Liver (tissue), 9 donors: ENCODE results near the gene PELI3. TPM values are rescaled to one million over a fixed set of nuclear protein-coding genes. Genes with fewer than 3 reads are reported as not detected.

Source experiments
- DNase-seq: peaks from one replicate; pipeline ENCODE4 v3.0.0-alpha.2; 2017; ENCODE audit warnings: low spot score
- H3K27ac ChIP-seq, 2 donors: one replicate each; pipeline ENCODE4 v1.7.0; 2013; ENCODE audit warnings: inconsistent platforms in 2 of 2, low read length in 2 of 2, control low read depth in 1 of 2, low read depth in 1 of 2, mild to moderate bottlenecking in 1 of 2
- H3K27me3 ChIP-seq, 4 donors: one replicate each; pipeline versions ENCODE4 v1.6.1 to v1.7.0; 2013; ENCODE audit warnings: low read length in 3 of 4, inconsistent platforms in 1 of 4, mild to moderate bottlenecking in 1 of 4, moderate library complexity in 1 of 4; ENCODE audit not compliant: control insufficient read depth in 4 of 4, insufficient read depth in 4 of 4
- H3K36me3 ChIP-seq, 4 donors: one replicate each; pipeline versions ENCODE4 v1.6.1 to v1.7.0; 2013; ENCODE audit warnings: low read length in 3 of 4, mild to moderate bottlenecking in 3 of 4, low read depth in 1 of 4, moderate library complexity in 1 of 4; ENCODE audit not compliant: control insufficient read depth in 4 of 4, insufficient read depth in 3 of 4
- H3K4me1 ChIP-seq, 4 donors: one replicate each; pipeline versions ENCODE4 v1.6.1 to v1.7.0; 2013; ENCODE audit warnings: low read length in 3 of 4, mild to moderate bottlenecking in 3 of 4, moderate library complexity in 1 of 4; ENCODE audit not compliant: control insufficient read depth in 4 of 4, insufficient read depth in 4 of 4
- H3K4me3 ChIP-seq, 3 donors: one replicate each; pipeline versions ENCODE4 v1.6.1 to v1.7.0; 2013; ENCODE audit warnings: low read length in 3 of 3, control low read depth in 1 of 3, low read depth in 1 of 3, mild to moderate bottlenecking in 1 of 3
- H3K9ac ChIP-seq, 2 donors: one replicate each; pipeline ENCODE4 v1.7.0; 2013; ENCODE audit warnings: low read length in 2 of 2, mild to moderate bottlenecking in 2 of 2, moderate library complexity in 2 of 2, control low read depth in 1 of 2, low read depth in 1 of 2
- H3K9me3 ChIP-seq, 4 donors: one replicate each; pipeline versions ENCODE4 v1.6.1 to v1.7.0; 2013; ENCODE audit warnings: low read length in 3 of 4; ENCODE audit not compliant: control insufficient read depth in 4 of 4
- EGR1 ChIP-seq, 2 donors: IDR thresholded peaks; 2 replicates each; pipeline ENCODE4 v1.6.1; 2016 to 2018; ENCODE audit warnings: antibody characterized with exemption in 2 of 2, low read depth in 2 of 2
- FOXA1 ChIP-seq: IDR thresholded peaks from 2 replicates; pipeline ENCODE4 v1.6.1; 2016; ENCODE audit warnings: antibody characterized with exemption
- GABPA ChIP-seq, 2 donors: IDR thresholded peaks in 1 of 2; conservative IDR thresholded peaks in 1 of 2; 2 replicates each; pipeline ENCODE4 v1.6.1; 2016; ENCODE audit warnings: antibody characterized with exemption in 2 of 2, mild to moderate bottlenecking in 1 of 2, moderate library complexity in 1 of 2
- HNF4A ChIP-seq, 2 donors: conservative IDR thresholded peaks; 2 replicates each; pipeline ENCODE4 v1.6.1; 2016; ENCODE audit warnings: antibody characterized with exemption in 2 of 2, mild to moderate bottlenecking in 2 of 2
- HNF4G ChIP-seq: IDR thresholded peaks from 2 replicates; pipeline ENCODE4 v1.6.1; 2016; ENCODE audit warnings: antibody characterized with exemption
- NR2F2 ChIP-seq: IDR thresholded peaks from 2 replicates; pipeline ENCODE4 v1.6.1; 2016; ENCODE audit warnings: antibody characterized with exemption
- RXRA ChIP-seq, 2 donors: IDR thresholded peaks; 2 replicates each; pipeline ENCODE4 v1.6.1; 2017 to 2018; ENCODE audit warnings: antibody characterized with exemption in 2 of 2, mild to moderate bottlenecking in 1 of 2
- SP1 ChIP-seq: IDR thresholded peaks from 2 replicates; pipeline ENCODE4 v1.6.1; 2018; ENCODE audit warnings: antibody characterized with exemption, mild to moderate bottlenecking
- TAF1 ChIP-seq: conservative IDR thresholded peaks from 2 replicates; pipeline ENCODE4 v1.6.1; 2016; ENCODE audit warnings: antibody characterized with exemption, mild to moderate bottlenecking
- YY1 ChIP-seq: IDR thresholded peaks from 2 replicates; pipeline ENCODE4 v1.6.1; 2016; ENCODE audit warnings: antibody characterized with exemption, mild to moderate bottlenecking
- WGBS: extraction: QIAGEN DNeasy Blood & Tissue Kit; methylation state at CpG from one replicate; pipeline ENCODE4 v1.1.7; 2013; 5-methylcytosine and 5-hydroxymethylcytosine counted together
- polyA plus RNA-seq, 2 donors: library from polyadenylated mRNA; stranded (reverse) in 1 of 2; unstranded in 1 of 2; fragments of 200-250 nt in 1 of 2; fragments of >200 nt in 1 of 2; fragmentation: Nextera tagmentation in 1 of 2; extraction: Ambion mirVana in 1 of 2; gene quantifications; one replicate each; pipeline versions ENCODE4 v1.2.1 to v1.2.3, GENCODE V29; 2013 to 2015
- total RNA-seq, 2 donors: library from RNA; depleted of rRNA; stranded (reverse); fragments of >200 nt; gene quantifications; one replicate each; pipeline ENCODE4 v1.2.3, GENCODE V29; 2014
- TF ChIP-seq, protein P1 (sequence below): fragments of 150-350 bp; IDR thresholded peaks from 2 replicates; pipeline ENCODE4 v1.5.1; 2017; ENCODE audit warnings: improper control_type of control experiment, low read depth, low read length; ENCODE audit not compliant: missing input control
- TF ChIP-seq, protein P2 (sequence below): IDR thresholded peaks from 2 replicates; pipeline ENCODE4 v1.6.1; 2016; ENCODE audit warnings: antibody characterized with exemption
- TF ChIP-seq, protein P3 (sequence below): IDR thresholded peaks from 2 replicates; pipeline ENCODE4 v1.6.1; 2016; ENCODE audit warnings: antibody characterized with exemption, mild to moderate bottlenecking
- TF ChIP-seq, protein P4 (sequence below): IDR thresholded peaks from 2 replicates; pipeline ENCODE4 v1.6.1; 2016; ENCODE audit warnings: antibody characterized with exemption
- TF ChIP-seq, protein P5 (sequence below): IDR thresholded peaks from 2 replicates; pipeline ENCODE4 v1.6.1; 2016; ENCODE audit warnings: antibody characterized with exemption
- donor health status: healthy.
- donor health status: healthy.
- donor health status: healthy.
- donor health status: healthy.
- donor health status: healthy.

The PELI3 gene
- total and polyA plus RNA-seq, 4 donors: 1.7 to 5.4 (median 2.1) TPM

DNA sequence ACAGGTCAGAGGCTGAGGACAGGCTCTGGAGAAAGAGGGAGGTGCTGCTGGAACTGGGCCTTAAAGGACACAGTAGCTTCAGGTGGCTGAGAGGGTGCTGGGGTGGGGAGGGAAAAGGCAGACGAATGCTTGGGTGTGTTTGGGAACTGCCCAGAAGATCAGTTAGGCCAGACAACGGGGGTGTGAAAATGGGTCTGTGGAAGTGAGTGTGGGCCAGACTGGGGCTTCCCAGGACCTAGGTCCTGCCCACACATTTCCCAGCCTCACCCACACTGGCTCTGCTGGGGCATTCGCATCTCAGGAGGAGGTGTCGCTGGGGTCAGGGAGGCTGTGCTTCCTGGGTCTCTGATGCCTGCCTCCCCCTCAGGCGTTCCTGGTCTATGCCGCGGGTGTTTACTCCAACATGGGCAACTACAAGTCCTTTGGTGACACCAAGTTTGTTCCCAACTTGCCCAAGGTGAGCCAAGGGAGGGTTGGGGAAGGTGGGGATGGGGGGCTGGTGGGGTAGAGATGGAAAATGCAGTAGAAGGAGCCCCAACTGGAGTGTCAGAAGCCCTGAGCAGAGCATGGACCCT lies 18.2 kb downstream of the PELI3 start:
- H3K4me3 ChIP-seq: no peak overlapping the region
- H3K27ac ChIP-seq: no peak overlapping the region
- H3K36me3 ChIP-seq: peaks cover 0 to 31% (median 3%) of the 10 kb centered on the region in 4 donors
- TF ChIP-seq SP1 (no peak), GABPA (IDR thresholded peaks at IDR 0.05 in 1 of 2, conservative IDR thresholded peaks at IDR 0.05 in 1 of 2) (no peak), RXRA (IDR thresholded peaks at IDR 0.05) (no peak), TAF1 (no peak), HNF4G (no peak), YY1 (no peak), HNF4A (conservative IDR thresholded peaks at IDR 0.05) (no peak), NR2F2 (no peak)
- TF ChIP-seq, protein P1, sequence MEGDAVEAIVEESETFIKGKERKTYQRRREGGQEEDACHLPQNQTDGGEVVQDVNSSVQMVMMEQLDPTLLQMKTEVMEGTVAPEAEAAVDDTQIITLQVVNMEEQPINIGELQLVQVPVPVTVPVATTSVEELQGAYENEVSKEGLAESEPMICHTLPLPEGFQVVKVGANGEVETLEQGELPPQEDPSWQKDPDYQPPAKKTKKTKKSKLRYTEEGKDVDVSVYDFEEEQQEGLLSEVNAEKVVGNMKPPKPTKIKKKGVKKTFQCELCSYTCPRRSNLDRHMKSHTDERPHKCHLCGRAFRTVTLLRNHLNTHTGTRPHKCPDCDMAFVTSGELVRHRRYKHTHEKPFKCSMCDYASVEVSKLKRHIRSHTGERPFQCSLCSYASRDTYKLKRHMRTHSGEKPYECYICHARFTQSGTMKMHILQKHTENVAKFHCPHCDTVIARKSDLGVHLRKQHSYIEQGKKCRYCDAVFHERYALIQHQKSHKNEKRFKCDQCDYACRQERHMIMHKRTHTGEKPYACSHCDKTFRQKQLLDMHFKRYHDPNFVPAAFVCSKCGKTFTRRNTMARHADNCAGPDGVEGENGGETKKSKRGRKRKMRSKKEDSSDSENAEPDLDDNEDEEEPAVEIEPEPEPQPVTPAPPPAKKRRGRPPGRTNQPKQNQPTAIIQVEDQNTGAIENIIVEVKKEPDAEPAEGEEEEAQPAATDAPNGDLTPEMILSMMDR: no peak
- TF ChIP-seq, protein P2, sequence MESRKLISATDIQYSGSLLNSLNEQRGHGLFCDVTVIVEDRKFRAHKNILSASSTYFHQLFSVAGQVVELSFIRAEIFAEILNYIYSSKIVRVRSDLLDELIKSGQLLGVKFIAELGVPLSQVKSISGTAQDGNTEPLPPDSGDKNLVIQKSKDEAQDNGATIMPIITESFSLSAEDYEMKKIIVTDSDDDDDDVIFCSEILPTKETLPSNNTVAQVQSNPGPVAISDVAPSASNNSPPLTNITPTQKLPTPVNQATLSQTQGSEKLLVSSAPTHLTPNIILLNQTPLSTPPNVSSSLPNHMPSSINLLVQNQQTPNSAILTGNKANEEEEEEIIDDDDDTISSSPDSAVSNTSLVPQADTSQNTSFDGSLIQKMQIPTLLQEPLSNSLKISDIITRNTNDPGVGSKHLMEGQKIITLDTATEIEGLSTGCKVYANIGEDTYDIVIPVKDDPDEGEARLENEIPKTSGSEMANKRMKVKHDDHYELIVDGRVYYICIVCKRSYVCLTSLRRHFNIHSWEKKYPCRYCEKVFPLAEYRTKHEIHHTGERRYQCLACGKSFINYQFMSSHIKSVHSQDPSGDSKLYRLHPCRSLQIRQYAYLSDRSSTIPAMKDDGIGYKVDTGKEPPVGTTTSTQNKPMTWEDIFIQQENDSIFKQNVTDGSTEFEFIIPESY: no peak
- WGBS: 91% methylated on average over 7 of the region's 7 CpGs
- no peak overlapping the region for H3K9ac ChIP-seq
- no peaks in the 10 kb centered on the region for H3K9me3 ChIP-seq
- no peaks in the 10 kb centered on the region for H3K27me3 ChIP-seq
- no peak for DNase-seq
- H3K4me1 ChIP-seq: peaks cover 0 to 6% (median 5%) of the 10 kb centered on the region in 4 donors

DNA sequence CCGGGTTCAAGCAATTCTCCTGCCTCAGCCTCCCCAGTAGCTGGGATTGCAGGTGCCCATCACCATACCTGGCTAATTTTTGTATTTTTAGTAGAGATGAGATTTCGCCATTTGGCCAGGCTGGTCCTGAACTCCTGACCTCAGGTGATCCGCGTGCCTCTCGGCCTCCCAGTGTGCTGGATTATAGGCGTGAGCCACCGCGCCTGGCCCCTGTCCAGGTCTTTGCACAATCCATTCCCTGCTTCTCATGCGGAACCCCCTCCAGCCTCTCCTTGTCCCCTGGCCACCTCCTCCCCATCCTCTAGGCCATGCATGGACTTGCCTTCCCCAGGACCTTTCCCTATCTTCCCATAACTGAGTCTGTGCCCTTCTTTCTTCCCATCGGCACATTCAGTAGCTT lies 22.3 kb downstream of the PELI3 start:
- H3K27me3 ChIP-seq: no peaks in the 10 kb centered on the region
- no peak for DNase-seq
- peaks cover 0 to 48% (median 7%) of the 10 kb centered on the region in 4 donors for H3K36me3 ChIP-seq
- TF ChIP-seq, protein P3, sequence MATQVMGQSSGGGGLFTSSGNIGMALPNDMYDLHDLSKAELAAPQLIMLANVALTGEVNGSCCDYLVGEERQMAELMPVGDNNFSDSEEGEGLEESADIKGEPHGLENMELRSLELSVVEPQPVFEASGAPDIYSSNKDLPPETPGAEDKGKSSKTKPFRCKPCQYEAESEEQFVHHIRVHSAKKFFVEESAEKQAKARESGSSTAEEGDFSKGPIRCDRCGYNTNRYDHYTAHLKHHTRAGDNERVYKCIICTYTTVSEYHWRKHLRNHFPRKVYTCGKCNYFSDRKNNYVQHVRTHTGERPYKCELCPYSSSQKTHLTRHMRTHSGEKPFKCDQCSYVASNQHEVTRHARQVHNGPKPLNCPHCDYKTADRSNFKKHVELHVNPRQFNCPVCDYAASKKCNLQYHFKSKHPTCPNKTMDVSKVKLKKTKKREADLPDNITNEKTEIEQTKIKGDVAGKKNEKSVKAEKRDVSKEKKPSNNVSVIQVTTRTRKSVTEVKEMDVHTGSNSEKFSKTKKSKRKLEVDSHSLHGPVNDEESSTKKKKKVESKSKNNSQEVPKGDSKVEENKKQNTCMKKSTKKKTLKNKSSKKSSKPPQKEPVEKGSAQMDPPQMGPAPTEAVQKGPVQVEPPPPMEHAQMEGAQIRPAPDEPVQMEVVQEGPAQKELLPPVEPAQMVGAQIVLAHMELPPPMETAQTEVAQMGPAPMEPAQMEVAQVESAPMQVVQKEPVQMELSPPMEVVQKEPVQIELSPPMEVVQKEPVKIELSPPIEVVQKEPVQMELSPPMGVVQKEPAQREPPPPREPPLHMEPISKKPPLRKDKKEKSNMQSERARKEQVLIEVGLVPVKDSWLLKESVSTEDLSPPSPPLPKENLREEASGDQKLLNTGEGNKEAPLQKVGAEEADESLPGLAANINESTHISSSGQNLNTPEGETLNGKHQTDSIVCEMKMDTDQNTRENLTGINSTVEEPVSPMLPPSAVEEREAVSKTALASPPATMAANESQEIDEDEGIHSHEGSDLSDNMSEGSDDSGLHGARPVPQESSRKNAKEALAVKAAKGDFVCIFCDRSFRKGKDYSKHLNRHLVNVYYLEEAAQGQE: no peak
- TF ChIP-seq, protein P1: no peak
- TF ChIP-seq SP1: no peak
- no peak for TF ChIP-seq FOXA1
- TF ChIP-seq GABPA (IDR thresholded peaks at IDR 0.05 in 1 of 2, conservative IDR thresholded peaks at IDR 0.05 in 1 of 2): no peak
- TF ChIP-seq TAF1: no peak
- no peak for TF ChIP-seq EGR1 (IDR thresholded peaks at IDR 0.05; ENCODE audit: low read depth in 2 of 2)
- TF ChIP-seq, protein P4, sequence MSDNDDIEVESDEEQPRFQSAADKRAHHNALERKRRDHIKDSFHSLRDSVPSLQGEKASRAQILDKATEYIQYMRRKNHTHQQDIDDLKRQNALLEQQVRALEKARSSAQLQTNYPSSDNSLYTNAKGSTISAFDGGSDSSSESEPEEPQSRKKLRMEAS: no peak
- no peak for TF ChIP-seq YY1
- TF ChIP-seq, protein P5, sequence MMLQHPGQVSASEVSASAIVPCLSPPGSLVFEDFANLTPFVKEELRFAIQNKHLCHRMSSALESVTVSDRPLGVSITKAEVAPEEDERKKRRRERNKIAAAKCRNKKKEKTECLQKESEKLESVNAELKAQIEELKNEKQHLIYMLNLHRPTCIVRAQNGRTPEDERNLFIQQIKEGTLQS: no peak
- H3K9ac ChIP-seq: no peak overlapping the region
- H3K9me3 ChIP-seq: no peaks in the 10 kb centered on the region
- no peak overlapping the region for H3K27ac ChIP-seq
- H3K4me3 ChIP-seq: no peak overlapping the region
- 76% methylated on average over 10 of the region's 10 CpGs for WGBS
- H3K4me1 ChIP-seq: no peaks in the 10 kb centered on the region
